ENCODE results near the gene DYNC1I1.

Gene DYNC1I1

GRCh38 chr7:96131525-96131924 is 359.2 kb downstream of the DYNC1I1 start:
- H3K4me3 ChIP-seq (ENCODE audit: low read depth, low read length) = no peak overlapping the region
- ChIA-PET CTCF (interaction anchor here (1.0 kb wide), 1 partner anchor 56 kb away, joined by 3 read pairs; no protein-coding TSS in a partner anchor), POLR2A (no interaction called here)
- no peak for TF ChIP-seq CTCF (IDR thresholded peaks at IDR 0.05; ENCODE audit: insufficient read depth, low read length, missing control alignments)
- no peak for DNase-seq (ENCODE audit: low read depth, low spot score)

DNA sequence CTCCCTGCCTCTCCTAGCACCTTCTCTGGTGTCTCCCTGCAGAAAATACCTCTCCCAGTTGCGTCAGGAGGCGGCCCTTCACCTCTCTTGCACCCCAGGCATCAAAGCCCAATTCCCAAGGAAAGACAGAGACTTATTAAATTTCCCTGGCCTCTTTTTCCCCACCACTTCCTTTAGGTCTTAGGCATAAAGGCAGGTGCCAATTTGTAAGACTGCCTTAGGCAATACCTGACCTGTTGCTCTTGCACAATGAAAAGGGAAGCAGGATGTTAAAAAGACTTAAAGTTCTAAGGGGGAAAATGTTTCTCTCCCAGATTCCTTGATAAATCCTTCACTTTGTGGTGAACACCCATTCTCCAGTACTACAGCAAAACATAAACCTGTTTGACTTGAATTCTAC is 362.9 kb downstream of the DYNC1I1 start:
- no peak for DNase-seq (ENCODE audit: low read depth, low spot score)
- CTCF ChIA-PET = no interaction called here
- H3K4me3 ChIP-seq (ENCODE audit: low read depth, low read length) = no peak overlapping the region
- POLR2A ChIA-PET = no interaction called here
- TF ChIP-seq CTCF (IDR thresholded peaks at IDR 0.05; ENCODE audit: insufficient read depth, low read length, missing control alignments) = no peak

DNA sequence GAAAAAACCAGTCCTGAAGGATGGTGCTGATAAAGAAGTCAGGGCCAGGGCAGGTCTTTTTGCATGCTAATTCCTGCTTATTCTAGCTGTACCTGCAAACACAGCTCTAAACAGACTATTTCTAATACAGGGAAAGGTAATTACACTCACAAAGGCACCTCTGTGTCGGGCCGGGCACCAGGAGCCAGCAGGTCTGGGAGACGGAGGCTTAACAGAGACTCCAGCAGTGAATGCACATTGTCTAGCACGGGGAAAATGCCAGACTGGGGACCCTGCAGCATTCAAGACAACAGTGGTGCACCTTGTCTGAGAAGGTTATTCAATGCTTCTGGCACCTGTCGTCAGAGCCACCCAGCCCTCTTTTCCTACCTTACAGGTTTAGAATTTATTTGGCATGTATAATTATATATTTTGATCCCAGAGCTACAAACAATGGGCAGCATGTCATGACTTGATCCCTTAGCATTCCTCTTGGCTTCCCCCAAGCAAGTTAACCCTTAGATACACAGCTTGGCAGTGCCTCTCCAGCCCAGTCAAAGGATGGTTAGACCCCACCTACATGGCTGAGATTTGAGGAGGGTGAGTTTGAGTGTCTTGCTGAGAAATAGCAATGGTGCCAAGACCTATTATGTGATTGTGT is 364.4 kb downstream of the DYNC1I1 start:
- no peak for TF ChIP-seq CTCF (IDR thresholded peaks at IDR 0.05; ENCODE audit: insufficient read depth, low read length, missing control alignments)
- POLR2A ChIA-PET = no interaction called here
- no peak overlapping the region for H3K4me3 ChIP-seq (ENCODE audit: low read depth, low read length)
- CTCF ChIA-PET = no interaction called here
- no peak for DNase-seq (ENCODE audit: low read depth, low spot score)

GRCh38 chr7:96143495-96144259 is 371.3 kb downstream of the DYNC1I1 start:
- CTCF ChIA-PET = no interaction called here
- DNase-seq (ENCODE audit: low read depth, low spot score) = no peak
- POLR2A ChIA-PET = no interaction called here
- H3K4me3 ChIP-seq (ENCODE audit: low read depth, low read length) = no peak overlapping the region
- TF ChIP-seq CTCF (IDR thresholded peaks at IDR 0.05; ENCODE audit: insufficient read depth, low read length, missing control alignments) = no peak

- CTCF ChIA-PET = no interaction called here
- POLR2A ChIA-PET = no interaction called here
- no peak for TF ChIP-seq CTCF (IDR thresholded peaks at IDR 0.05; ENCODE audit: insufficient read depth, low read length, missing control alignments)
- DNase-seq (ENCODE audit: low read depth, low spot score) = no peak
- H3K4me3 ChIP-seq (ENCODE audit: low read depth, low read length) = no peak overlapping the region
Measured at GRCh38 chr7:96144260-96144526, 371.8 kb downstream of the DYNC1I1 start.
